HG03342 (cell line): Measurements from ENCODE around the gene MRAP.
"Not testable (repeated sequence)": the region's sequence is repeated elsewhere in the genome, so short reads cannot be mapped to it uniquely, and the experiment has no call there.

ENCODE experiments used
- ATAC-seq: cut with Tn5 transposase; IDR thresholded peaks from one replicate; pipeline ENCODE4 v1.9.1; 2021; ENCODE audit warnings: mild to moderate bottlenecking, moderate library complexity; ENCODE audit not compliant: unreplicated experiment

MRAP gene

GRCh38 chr21:32299695-32300094 lies 1.0 kb downstream of the MRAP start:
- ATAC-seq, result no peak

- no peak for ATAC-seq
Observed at GRCh38 chr21:32300117-32300681, 1.5 kb downstream of the MRAP start.

DNA sequence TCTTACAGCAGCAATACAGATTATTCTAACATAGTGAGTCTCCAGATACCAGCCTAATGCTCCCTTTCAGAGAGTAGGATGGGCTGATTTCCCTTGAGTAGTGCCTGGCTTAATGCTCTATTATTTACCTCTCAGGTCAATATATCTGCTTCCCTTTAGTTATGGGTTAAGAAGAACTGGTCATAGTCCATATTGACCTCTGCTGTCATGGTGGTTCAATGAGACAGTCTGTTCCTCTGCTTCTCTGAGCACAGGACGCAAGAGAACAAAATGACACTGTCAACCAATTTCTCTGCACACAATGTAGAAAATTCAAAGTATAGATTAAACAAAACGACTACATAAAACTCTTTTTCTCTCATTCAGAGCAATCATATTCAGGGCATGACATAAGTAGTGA lies 2.9 kb downstream of the MRAP start:
- ATAC-seq, result no peak

DNA sequence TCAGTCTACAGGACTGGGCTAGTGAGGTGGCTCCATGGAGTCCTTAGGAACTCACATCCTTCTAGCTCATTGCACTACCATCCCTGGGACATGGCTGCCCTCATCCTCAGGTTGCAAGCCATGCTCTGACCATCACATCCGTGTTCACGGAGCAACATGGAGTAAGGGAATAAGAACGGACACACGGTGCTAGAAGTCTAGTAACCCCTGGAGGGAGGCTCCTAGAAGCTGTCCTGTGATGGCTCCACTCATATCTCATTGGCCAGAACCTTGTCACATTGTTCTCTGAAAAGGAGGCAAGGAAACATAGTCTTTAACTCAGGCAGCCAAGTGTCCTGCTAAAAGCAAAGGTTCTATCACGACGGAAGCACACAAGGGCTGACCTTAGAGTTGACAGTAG lies 3.9 kb downstream of the MRAP start:
- ATAC-seq, result no peak

DNA sequence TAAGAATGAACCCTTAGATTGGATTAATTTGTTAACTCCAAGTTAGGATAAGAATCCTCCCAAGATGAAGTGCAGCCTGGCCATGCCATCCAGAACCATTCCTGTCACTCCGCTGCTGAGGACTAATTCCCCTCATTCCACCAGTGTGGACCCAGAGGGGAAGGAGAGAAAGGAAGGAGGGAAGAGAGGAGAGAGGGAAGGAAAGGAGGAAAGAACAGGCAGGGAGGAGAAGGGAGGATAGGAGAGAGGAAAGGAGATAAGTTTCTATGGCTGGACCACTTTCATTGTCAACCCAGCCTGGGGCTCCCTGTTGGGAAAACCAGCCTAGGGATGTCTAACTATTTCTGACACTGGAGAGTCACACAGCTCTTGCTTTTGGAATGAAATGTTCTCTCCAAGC lies 4.7 kb downstream of the MRAP start:
- ATAC-seq, result no peak

- no peak for ATAC-seq
Observed at GRCh38 chr21:32304998-32305397, 6.3 kb downstream of the MRAP start.

- ATAC-seq, result no peak
Observed at GRCh38 chr21:32306021-32306780, 7.5 kb downstream of the MRAP start.

- ATAC-seq, result no peak
Observed at GRCh38 chr21:32307706-32308105, 9.1 kb downstream of the MRAP start.

- no peak for ATAC-seq
Observed at GRCh38 chr21:32308696-32309095, 10.0 kb downstream of the MRAP start.

- ATAC-seq, result no peak
Observed at GRCh38 chr21:32309906-32310460, 11.3 kb downstream of the MRAP start.

DNA sequence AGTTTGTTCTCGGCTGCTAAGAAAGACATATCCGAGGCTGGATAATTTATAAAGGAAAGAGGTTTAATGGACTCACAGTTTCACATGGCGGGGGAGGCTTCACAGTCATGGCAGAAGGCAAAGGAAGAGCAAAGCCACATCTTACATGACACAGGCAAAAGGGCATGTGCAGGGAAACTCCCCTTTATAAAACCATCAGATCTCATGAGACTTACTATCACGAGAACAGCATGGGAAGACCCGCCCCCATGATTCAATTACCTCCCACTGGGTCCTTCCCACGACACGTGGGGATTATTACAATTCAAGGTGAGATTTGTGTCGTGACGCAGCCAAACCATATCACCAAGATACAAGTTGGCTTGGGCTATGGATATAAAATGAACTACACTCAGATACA lies 12.3 kb downstream of the MRAP start:
- not testable (repeated sequence) for ATAC-seq

- ATAC-seq, result no peak
Observed at GRCh38 chr21:32311621-32312020, 13.0 kb downstream of the MRAP start.

DNA sequence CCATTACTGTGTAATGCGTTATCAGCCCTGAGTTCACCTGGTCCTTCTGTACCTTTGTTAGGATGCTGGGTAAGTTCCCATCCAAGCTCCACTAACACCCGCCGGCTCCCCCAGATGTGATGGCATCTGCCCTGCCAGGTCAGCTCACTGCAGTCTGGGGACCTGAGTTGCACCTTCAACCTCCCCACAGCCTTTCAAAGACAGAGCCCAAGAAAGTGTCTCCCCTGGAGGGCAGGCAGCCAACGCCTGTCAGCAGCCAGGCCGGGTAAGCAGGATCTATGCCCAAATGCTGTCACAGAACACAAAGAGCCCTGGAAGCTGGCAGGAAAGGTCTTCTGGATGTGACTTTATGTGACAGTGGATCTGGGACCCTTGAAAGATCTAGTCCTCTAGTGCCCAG lies 13.7 kb downstream of the MRAP start:
- ATAC-seq, result no peak

GRCh38 chr21:32312976-32313375 lies 14.3 kb downstream of the MRAP start:
- no peak for ATAC-seq

DNA sequence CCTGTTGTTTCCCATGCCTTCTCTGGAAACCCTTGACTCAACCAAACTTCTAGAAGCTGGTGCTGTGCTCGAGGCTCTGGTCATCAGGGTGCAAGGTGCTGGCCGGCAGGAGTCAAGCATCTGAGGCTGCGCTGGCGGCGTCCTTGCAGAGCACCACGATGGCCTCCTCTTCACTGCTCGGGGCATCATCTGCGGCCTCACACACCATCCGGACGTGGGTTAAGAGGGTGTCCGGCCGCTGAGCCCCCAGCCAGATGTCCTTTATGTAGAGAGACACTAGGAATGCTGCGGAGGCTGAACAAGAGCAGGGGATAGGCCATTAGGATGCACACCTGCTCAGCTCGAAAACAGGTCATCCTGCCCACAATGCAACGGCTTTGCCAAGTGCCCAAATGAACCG lies 16.2 kb downstream of the MRAP start:
- no peak for ATAC-seq

GRCh38 chr21:32315511-32316281 lies 17.0 kb downstream of the MRAP start:
- ATAC-seq, result no peak

- no peak for ATAC-seq
Observed at GRCh38 chr21:32316361-32317215, 17.9 kb downstream of the MRAP start.

- ATAC-seq, result no peak
Observed at GRCh38 chr21:32317726-32318125, 19.1 kb downstream of the MRAP start.

DNA sequence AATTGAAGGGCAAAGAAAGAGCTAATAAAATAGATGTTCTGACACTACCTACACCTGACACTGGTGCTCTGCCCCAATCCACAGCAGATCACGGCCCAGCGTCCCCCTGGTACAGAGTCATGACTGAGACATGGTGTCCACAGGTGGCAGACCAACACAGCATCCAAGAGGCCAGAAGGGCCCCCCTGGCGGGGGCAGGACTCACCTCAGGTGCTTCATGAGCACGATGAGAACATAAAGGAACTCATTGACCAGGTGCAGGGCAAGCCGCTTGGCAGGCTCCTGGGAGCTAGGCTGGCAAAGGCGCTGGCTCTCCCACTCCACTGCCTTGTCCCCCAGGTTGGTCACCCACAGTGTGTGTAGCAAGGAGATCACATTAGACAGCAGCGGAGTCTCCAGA lies 20.4 kb downstream of the MRAP start:
- no peak for ATAC-seq

DNA sequence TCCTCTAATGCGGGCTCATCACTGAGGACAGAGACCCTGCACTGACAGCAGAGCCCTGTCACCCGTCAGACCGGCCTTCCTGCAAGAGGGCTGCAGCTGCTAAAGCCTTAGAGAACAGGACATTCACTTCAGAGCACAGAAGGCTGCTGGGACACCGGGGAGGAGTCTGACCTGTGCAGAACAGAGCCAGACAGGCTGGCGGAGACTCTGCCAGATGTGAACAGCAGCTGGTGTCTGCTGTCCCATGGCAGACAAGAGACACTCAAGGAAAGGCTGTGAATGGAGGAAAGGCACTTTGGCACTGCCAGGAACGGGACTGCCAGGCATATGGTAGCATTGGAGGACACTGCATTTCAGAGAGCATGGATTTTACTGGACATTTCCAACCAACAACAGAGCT lies 21.4 kb downstream of the MRAP start:
- no peak for ATAC-seq

DNA sequence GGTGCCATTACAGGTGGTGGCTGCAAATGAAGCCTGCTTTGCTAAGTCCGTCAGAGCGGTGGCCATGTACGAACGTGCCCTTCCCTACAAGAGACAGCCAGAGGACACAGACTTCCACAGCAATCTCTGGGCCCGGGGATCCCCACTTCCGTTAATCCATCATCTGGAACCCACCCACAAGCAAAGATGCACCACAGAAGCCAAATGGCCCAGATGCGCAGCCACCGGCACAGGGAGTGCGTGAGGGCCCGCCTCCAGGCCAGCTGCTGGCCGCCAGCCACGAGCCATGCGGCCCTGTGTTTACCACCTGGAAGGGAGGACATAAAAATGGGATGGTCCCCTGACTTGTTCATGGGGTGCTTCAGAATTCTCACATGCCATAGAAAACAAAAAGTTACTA lies 22.1 kb downstream of the MRAP start:
- no peak for ATAC-seq
